ENCODE measurements around the gene PSMG4. TPM values are rescaled to one million over a fixed set of nuclear protein-coding genes. Genes with fewer than 3 reads are reported as not detected.

PSMG4 gene
- total RNA-seq, 1 donor from 2014 or later = 9.7 TPM

GRCh38 chr6:3245216-3245615 lies 13.5 kb upstream of the PSMG4 start:
- Mint-ChIP-seq H3K27me3 (ENCODE audit: unreplicated experiment) (no peaks in the 10 kb centered on the region), H3K4me3 (ENCODE audit: unreplicated experiment) (no peak overlapping the region), H3K27ac (ENCODE audit: unreplicated experiment) (no peak overlapping the region), H3K36me3 (ENCODE audit: low read depth, unreplicated experiment) (no peaks in the 10 kb centered on the region), H3K9me3 (ENCODE audit: unreplicated experiment) (no peaks in the 10 kb centered on the region), H3K4me1 (ENCODE audit: unreplicated experiment) (no peaks in the 10 kb centered on the region)
- TF ChIP-seq CTCF (IDR thresholded peaks at IDR 0.05; ENCODE audit: unreplicated experiment) = no peak
- no peak for DNase-seq (ENCODE audit: low spot score)

GRCh38 chr6:3247255-3248146 lies 11.2 kb upstream of the PSMG4 start:
- no peak for TF ChIP-seq CTCF (IDR thresholded peaks at IDR 0.05; ENCODE audit: unreplicated experiment)
- Mint-ChIP-seq H3K4me1 (ENCODE audit: unreplicated experiment) (no peaks in the 10 kb centered on the region), H3K27ac (ENCODE audit: unreplicated experiment) (no peak overlapping the region), H3K36me3 (ENCODE audit: low read depth, unreplicated experiment) (no peaks in the 10 kb centered on the region), H3K27me3 (ENCODE audit: unreplicated experiment) (peaks cover 2% of the 10 kb centered on the region), H3K9me3 (ENCODE audit: unreplicated experiment) (no peaks in the 10 kb centered on the region), H3K4me3 (ENCODE audit: unreplicated experiment) (peak overlapping the region; percentile 1)
- DNase-seq (ENCODE audit: low spot score) = no peak

- Mint-ChIP-seq H3K9me3 (ENCODE audit: unreplicated experiment) (no peaks in the 10 kb centered on the region), H3K4me1 (ENCODE audit: unreplicated experiment) (peaks cover 2% of the 10 kb centered on the region)
- no peak for TF ChIP-seq CTCF (IDR thresholded peaks at IDR 0.05; ENCODE audit: unreplicated experiment)
Observed at GRCh38 chr6:3249821-3250220, 8.9 kb upstream of the PSMG4 start.

GRCh38 chr6:3250231-3250675 lies 8.5 kb upstream of the PSMG4 start:
- no peak for TF ChIP-seq CTCF (IDR thresholded peaks at IDR 0.05; ENCODE audit: unreplicated experiment)
- Mint-ChIP-seq H3K27me3 (ENCODE audit: unreplicated experiment) (peaks cover 4% of the 10 kb centered on the region), H3K27ac (ENCODE audit: unreplicated experiment) (no peak overlapping the region), H3K36me3 (ENCODE audit: low read depth, unreplicated experiment) (peaks cover 3% of the 10 kb centered on the region), H3K4me3 (ENCODE audit: unreplicated experiment) (peak overlapping the region; percentile 1), H3K9me3 (ENCODE audit: unreplicated experiment) (no peaks in the 10 kb centered on the region), H3K4me1 (ENCODE audit: unreplicated experiment) (peaks cover 2% of the 10 kb centered on the region)
- DNase-seq (ENCODE audit: low spot score) = no peak

More at GRCh38 chr6:3249821-3250220, 8.9 kb upstream of the PSMG4 start:
- peaks cover 3% of the 10 kb centered on the region for H3K36me3 Mint-ChIP-seq (ENCODE audit: low read depth, unreplicated experiment)
- H3K27ac Mint-ChIP-seq (ENCODE audit: unreplicated experiment) = no peak overlapping the region
- H3K4me3 Mint-ChIP-seq (ENCODE audit: unreplicated experiment) = no peak overlapping the region
- peaks cover 4% of the 10 kb centered on the region for H3K27me3 Mint-ChIP-seq (ENCODE audit: unreplicated experiment)
- DNase-seq (ENCODE audit: low spot score) = no peak

Data from endothelial cell (in vitro differentiated cells).